CD1c-positive myeloid dendritic cell (primary cell): ENCODE data around the gene HEXIM2.

Experiments
- DNase-seq: peaks from one replicate; pipeline ENCODE4 v3.0.0-alpha.2; 2016; ENCODE audit errors: extremely low spot score

Gene HEXIM2

DNA sequence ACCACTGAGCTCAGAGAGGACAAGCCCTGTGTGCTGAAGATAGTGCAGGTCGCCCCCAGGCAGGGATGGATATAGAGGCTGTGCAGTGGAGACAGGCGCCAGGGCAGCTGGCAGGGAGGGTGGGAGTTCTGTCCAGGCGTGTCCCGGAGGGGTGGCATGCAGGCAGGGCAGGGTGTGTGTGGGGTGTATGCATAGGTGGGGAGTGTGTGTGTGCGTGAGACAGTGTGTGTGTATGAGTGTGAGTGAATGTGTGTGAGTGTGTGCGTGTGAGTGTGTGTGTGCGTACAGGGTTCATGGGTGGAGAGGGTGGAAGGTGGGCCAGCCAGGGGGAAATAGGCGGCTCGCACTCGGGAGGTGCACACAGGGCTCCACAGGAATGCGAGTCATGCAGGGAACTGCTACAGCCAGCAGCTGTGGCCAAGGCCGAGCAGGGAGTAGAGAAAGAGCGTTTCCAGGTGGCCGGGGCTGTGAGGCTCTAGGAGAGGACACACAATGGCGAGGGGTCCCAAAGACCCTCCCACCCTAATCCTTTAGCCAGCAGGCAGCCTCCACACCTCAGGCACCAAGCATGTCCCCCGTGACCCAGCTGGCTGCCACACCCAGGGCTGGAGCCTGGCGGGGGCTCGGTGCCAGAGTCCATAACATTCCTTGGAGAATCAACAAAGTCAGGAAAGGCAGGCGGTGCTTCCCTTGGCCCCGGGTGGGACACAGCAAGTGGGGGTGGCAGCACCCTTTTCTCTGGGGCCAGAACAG, 34.0 kb upstream of the HEXIM2 start:
- DNase-seq: no peak

DNA sequence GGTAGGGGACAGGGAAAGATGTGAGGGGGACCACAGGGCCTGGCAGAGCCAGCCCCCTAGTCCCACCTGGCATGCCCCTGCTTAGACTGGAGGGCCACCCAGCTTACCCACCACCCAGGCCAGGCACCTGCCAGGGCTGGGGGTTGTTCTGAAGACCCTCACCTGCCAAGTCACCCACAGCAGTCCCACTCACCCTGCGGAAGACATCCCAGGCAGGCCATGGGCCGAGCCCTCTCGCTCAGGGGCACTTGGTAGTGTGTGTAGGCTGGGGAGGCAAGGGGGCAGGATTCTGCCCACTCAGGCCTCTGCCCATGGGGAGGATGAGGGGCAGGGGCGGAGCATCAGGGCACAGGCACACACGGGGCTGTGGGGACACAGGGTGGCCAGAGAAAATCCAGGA, 33.3 kb upstream of the HEXIM2 start:
- DNase-seq: no peak

DNA sequence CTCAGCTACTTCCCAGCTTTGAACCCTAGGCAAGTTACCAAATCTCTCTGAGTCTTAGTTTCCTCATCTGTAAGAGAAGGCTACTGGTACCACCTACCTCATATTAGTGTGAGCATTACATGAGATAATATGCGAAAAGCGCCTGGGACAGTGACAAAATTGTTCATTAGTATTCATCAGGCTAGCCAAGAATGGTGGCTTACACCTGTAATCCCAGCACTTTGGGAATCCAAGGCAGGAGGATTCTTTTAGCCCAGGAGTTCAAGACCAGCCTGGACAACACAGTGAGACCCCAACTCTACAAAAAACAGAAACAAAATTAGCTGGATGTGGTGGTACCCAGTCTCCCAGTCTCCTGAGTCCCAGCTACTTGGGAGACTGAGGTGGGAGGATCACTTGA, 32.7 kb upstream of the HEXIM2 start:
- no peak for DNase-seq

DNA sequence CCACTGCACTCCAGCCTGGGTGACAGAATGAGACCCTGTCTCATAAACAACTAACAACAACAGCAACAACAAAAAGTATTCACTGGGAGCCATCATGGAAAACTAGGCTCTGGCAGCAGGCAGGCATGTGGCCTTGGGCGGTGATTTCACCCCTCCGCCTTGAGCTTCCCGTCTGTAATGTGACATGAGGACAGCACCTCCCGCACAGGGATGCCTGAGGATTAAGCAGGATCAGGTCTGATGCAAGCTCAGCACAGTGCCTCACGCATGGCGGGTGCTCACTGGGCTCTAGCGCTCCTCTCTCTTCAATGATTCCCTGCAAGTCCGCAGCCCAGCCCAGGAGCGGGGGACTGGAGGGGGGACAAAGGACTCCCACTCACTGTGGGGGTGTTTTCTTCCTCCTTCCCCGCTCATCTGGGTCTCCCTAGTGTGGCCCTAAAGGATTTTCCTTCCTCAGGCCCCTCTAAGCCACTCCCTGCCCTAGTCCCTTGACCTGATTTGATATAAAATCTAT, 32.2 kb upstream of the HEXIM2 start:
- DNase-seq: no peak

DNA sequence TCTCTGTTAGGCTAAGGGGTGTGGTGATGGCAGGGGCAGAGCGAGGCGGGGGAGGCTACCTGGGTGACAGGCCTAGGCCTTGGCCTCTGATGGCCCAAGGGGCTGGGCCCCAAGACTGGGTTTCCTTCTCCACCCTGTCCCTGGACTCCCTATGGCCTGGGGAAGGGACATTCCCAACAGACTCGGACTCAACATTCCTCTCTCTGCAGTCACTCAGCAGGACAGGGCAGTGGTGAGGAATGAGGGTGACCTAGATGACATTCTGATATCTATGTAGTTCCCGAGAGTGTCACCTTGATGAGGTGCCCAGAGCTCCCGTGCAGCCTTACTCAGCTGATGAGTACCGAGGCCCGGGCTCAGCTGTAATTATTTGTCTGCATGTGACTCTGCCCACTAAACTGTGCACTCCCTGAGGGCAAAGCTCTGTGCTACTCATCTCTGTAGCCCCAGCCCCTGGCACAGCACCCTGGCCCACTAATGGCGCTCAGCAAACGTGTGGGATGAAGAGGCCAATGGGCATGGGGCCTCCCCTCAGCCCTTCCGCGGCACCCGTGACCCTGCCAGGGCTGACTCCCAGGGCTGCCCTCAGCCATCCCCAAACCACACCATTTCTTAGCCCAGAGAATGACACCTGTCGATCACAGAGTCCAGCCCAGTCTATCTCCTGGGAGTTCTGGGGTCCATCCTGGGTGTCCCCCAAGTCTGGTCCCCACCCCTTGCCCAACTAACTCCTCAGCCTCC, 31.6 kb upstream of the HEXIM2 start:
- DNase-seq: no peak

DNA sequence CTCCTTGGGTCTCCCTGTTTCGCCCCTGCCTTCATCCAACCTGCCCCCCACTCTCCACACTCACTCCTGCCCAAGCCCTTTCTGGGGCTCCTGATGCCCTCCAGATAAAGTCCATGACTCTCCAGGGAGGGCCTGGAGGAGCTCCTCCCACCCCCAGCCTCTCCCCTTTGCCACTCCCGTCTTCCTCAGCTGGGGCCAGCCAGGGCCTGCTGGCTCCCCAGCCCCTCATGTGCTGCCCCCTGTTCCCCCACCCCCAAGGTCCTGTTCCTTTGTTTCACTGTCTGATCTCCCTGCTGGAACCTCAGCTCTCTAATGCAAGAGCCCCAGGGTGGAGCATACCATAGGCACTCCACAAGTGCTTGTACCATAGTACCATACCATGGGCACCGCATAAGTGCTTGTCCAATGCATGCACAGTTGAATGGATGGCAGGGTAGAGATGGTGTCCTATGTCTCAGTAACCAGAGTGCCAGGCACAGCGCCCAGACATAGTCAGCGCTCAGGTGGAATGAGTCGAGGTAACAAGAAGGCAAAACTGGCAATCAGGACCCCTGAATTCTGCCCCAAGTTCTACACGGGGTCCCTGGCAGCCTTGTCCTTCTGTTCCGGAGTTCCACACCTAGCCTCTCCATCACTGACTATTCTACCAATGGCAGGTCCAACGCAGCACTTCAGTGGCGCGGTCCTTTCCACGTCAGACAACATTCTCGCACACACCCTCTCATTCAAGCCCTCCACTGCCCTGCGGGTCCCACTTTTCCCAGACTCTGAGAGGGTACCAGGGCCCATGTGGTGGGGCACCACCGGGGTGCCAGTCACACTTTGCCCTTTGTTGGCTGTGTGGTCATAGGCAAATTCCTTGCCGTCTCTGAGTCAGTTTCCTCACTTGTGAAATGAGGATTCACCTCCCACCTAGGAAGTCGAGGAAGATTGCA, 30.7 kb upstream of the HEXIM2 start:
- DNase-seq: no peak

DNA sequence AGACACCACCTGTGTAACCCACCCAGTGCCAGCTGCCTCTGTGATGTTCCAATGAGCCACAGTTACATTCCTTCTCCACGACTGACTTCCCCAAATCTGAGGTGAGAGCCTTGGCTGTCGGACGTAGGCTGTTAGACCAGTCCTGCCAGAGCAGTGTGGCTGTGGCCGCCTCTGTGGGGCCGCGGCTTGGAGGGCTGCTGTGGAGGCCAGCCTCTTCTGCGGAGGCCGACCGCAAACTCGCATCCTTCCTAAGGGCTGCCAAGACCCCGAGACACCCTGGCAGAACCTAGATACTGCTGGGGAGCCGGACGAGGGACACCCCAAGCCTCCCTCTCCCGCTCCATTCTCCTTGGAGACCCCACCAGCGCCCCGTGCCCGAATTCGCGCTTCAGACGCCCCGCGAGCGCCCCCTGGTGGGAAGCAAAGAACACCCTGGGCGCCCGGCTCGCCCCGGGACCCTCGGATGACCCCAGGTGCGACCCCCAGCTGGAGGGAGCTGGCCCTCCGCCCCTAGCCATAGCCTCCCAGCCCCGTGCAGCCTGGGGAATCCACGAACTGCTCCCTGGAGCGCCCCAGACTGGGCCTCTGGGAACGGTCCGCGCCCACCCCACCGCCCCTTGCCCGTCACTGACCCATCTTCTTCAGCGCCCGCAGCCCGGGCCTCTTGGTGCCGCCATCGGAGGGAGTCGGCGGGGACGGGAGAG, 29.9 kb upstream of the HEXIM2 start:
- DNase-seq: peak; percentile 40

DNA sequence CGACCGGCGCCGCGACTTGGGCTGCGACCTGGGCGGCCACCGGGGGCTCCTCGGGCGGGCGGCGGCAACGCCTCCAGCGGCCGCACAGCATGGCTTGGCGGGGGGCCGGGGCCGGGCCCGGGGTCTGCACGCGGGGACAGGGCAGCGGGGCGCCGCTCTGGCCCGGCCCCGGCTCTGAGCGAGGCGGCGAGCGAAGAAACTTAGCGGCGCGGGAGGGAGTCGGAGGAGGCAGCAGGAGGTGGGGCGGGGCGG, 29.4 kb upstream of the HEXIM2 start, which contains the start of gene PLCD3:
PLCD3 (minus strand) TSS at position 196 of the 252 bp plus-strand sequence; CDS start at position 91, 105 bp downstream.
- DNase-seq: no peak

DNA sequence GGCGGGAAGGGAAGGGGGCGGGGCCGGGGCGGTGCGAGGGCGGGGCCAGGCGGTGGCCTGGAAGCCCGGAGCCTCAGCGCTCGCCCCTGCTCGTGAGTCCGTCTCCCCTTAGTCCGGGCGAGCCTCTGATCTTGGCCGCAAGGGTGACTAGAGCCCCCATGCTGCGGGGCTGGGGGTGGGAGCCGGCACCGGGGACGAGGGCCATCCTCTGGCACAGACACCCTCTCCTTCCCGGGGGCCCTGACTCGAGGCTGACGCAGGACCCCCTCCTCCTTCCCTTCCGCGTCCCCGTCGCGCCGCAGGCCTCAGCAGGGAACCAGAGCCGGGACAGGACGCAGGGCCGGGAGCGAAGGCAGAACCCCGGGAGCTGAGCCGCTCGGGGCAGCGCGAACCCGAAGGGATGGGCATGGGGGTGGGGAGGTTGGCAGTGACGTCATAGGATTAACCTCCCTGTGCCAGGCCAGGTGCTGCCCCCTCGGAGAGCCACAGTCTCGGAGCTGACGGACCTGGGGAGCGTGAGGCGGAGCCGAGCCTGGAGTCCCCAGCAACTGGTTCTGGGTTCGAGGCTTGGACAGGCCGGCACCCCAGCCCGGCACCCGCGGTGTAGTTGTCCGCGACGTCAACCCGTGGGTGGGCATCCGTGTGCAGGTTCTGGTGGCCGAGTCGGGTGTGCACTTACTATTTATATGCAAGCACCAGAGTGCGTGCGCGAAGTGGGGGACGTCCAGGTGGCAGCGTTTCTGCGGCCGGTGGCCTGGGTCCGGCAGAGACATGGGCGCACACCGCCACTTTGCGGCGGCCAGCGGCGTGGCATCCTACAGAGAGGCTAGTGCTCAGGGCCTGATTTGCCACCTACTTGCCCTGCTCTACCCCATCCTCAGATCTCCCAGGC, 28.9 kb upstream of the HEXIM2 start:
- DNase-seq: peak; percentile 79

DNA sequence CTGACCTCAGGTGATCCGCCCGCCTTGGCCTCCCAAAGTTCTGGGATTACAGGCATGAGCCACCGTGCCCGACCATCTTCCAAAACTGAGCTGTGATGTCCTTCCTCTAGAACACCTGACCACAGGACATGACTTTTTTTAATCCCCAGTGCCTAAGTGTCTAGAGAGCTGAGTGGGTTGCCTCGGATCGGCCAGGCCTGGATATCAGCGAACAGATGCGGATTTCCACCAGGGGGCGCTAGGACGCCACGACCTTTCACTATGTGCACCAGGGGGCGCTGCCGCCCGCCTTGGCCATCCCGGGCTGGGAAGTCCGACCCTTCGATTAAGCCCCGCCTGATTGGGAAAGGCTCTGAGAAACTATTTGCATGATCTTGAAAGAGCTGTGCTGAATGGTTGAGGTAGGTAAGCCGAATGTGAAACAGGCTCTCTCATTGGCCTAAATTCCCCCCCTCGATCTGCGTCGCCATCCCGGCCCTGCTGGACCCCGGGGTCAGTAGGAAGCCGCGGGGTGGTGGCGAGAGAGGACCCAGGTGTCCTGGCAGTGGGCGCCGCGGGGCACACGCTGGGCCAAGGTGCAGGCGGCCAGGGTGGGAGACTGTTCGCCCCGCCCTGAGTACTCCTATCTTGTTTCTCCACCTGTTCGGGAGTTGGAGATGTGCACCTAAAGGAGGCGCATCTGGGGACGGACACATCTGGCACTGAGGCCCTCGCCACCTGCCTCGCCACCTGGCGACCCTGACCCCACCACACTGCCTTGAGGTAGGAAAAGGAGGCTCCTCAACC, 26.3 kb upstream of the HEXIM2 start, which contains the start of gene ACBD4:
ACBD4 (plus strand) TSS at position 496 of the 786 bp plus-strand sequence. CDS start 458 bp downstream, outside the sequence.
- peak; percentile 99 for DNase-seq

DNA sequence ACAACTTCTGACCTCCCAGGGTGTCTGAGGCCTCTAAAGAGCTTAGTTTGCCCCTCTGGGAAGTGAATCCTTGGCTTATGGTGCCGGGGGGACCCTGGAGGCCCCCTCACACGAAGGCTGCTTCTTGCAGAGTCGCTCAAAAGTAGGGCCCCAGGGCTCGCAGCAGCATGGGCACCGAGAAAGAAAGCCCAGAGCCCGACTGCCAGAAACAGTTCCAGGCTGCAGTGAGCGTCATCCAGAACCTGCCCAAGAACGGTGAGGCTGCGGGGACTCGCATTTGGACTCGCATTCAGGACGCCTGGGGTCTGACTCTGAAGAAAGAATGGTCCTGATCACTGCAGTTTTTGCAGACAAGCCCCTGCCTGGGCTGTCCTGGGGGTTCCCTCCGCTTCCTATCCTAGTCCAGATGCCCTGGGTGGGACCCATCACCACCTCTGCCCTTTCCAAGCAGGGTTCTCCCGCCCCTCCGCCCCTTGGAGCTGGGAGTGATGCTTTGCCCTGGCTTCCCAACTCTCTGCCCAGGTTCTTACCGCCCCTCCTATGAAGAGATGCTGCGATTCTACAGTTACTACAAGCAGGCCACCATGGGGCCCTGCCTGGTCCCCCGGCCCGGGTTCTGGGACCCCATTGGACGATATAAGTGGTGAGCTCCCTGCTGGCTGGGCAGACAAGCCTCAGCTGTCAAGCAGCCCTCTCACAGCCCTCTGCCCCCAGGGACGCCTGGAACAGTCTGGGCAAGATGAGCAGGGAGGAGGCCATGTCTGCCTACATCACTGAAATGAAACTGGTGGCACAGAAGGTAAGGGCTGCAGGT, 25.5 kb upstream of the HEXIM2 start:
- no peak for DNase-seq

DNA sequence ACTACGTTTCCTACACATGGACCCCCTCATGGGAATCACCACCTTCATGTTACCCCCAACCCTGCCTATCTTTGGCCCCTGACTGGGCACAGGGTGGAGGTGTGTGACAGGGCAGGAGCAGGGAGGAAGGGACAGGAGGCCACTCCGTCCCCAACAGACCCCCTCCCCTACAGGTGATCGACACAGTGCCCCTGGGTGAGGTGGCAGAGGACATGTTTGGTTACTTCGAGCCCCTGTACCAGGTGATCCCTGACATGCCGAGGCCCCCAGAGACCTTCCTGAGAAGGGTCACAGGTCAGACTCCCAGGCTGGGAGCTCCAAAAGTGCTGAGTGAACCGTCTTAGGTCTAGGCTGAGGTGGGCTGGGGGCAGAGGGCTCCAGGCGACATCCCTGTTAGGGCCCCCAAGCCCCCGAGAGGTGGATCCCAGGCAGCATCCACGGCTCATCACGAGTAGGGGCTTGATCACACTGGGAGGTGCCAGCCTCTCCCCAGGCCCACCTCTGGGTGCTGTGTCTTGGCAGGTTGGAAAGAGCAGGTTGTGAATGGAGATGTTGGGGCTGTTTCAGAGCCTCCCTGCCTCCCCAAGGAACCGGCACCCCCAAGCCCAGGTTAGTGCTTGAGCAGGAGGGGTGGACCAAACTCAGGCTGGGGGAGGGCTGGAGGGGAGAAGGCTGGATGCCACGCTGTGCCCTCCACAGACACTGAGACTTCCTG, 24.7 kb upstream of the HEXIM2 start:
- DNase-seq: no peak

DNA sequence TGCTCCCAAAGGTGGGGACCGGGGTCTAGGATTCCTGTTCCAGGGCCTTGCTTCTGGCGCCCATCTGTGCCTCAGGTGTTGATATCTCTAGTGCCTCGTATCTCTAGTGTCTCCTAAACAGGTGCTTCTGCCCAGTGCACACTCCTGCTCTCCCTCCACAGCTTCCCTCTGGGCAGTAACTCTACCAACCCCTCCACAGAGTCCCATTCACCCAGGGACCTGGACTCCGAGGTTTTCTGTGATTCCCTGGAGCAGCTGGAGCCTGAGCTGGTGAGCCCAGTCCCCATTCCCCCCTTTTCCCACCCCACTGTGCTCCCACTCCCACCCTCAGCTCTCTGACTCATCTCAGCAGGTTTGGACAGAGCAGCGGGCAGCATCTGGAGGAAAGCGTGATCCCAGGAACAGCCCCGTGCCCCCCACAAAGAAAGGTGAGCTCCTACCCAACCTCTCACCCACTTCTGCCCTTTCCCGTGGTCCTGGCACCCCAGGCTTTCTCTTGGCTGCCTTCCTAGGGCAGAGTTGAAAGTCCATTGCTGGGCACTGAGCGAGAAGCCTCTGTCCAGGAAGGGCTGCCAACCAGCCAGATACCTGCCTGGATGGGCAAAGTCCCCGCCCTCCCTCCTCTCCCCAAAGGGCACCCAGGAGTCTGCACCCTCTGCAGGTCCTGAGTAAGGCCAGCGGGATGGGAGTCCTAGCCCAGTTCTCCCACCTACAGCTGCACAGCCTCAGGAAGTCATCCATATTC, 23.9 kb upstream of the HEXIM2 start:
- no peak for DNase-seq

DNA sequence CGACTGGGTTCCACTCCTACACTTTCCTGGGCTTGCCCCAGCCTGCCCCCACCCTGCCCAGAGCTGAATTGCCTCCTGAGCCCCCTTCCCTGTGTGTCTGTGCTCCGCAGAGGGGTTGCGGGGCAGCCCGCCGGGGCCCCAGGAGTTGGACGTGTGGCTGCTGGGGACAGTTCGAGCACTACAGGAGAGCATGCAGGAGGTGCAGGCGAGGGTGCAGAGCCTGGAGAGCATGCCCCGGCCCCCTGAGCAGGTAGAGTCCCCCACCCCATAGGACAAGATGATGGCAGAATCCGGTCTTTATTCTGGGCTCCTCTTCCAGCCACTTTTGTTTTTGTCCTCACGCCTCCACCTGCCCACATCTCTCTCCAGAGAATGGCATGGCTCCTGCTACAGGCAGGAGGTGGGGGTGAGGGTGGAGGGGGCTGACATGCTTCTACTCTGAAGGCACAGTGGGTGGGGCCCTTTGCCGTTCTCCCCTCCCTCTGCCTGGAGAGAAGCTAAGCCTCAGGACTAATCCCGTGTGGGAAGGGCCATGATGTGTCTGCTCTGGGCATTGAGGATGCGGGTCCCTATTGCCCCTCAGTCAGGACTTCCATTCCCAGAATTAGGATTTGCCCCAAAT, 22.7 kb upstream of the HEXIM2 start:
- DNase-seq: no peak

DNA sequence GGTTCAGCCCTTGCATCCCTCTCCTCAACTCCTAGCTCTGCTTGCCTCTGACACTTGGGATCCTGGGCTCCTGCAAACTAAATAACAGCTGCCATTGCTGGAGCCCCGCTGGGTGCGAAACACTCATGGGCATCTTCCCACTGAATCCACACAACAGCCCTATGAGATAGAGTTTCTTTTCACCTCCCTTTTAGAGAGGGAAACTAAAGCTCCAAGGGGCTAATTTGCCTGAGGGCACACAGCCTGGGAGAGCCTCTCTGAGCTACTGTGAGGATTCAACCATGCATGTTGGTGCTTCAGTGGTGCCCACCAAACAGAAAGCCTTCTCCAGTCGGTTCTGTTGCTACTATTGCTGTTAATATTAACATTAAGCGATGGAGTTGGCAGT, 22.1 kb upstream of the HEXIM2 start:
- no peak for DNase-seq

DNA sequence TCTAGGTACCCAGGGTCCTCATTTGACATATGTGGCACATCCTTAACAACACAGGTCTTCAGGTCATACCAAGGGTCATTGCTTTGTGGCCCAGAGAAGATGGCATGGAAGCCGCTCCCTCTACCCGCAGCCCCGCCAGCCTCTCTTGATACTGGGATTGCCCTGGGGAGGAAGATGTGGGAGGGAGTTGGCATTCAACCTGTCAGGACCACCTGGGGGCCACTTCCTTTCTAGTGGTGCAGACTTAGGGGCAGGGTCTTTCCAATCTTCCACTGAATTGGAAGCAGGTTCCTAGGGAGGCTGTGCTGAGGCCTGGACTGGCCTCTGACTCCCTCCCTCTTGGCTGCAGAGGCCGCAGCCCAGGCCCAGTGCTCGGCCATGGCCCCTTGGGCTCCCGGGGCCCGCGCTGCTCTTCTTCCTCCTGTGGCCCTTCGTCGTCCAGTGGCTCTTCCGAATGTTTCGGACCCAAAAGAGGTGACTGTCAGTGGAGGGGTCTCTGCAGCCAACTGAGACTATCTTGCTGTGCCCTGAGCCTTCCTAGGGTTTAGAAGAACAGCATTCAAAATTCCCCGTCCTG, 18.5 kb upstream of the HEXIM2 start:
- DNase-seq: no peak

DNA sequence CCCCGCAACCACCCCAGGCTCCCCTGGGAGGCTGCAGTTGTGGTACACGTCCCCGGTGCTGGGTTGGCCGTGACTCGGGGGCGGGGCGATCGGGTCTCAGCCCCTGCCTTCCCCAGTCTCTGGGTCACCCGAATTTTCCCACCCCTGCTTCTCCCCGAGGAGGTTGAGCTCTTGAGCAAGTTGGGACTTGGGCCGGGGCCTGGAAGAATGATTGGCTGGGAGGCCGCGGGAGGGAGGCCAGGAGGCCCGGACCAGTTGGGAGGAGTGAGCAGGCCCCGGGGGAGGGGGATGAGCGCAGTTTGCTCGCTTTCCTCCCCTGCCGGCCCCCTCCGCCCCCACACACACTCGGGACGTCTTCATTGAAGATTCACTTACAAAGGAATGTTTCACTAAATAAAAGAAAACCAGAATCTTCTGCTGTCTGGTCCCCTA, 17.9 kb upstream of the HEXIM2 start:
- no peak for DNase-seq
